Measurements from ENCODE around the gene PDIA5.
A peak's percentile ranks its signal among the peaks of the same experiment; 100 is the strongest.

PDIA5 gene

GRCh38 chr3:123066896-123067688 lies at the start of gene PDIA5:
Gene PDIA5 (plus strand): TSS chr3:123067025. CDS start chr3:123067165, 140 bp downstream.
- peak; percentile 95 for DNase-seq

- DNase-seq, result no peak
Observed at GRCh38 chr3:123018683-123019082, 48.1 kb upstream of the PDIA5 start.

GRCh38 chr3:123019161-123019560 lies 47.7 kb upstream of the PDIA5 start:
- DNase-seq, result no peak

- DNase-seq, result no peak
Observed at GRCh38 chr3:123019591-123019990, 47.2 kb upstream of the PDIA5 start.

GRCh38 chr3:123020709-123021108 lies 46.1 kb upstream of the PDIA5 start:
- no peak for DNase-seq

- no peak for DNase-seq
Observed at GRCh38 chr3:123021388-123021787, 45.4 kb upstream of the PDIA5 start.

GRCh38 chr3:123021996-123022510 lies 44.8 kb upstream of the PDIA5 start:
- DNase-seq, result peak; percentile 15

GRCh38 chr3:123024056-123024455 lies 42.8 kb upstream of the PDIA5 start:
- DNase-seq, result no peak

GRCh38 chr3:123025642-123026521 lies 40.9 kb upstream of the PDIA5 start:
- DNase-seq, result peak; percentile 20

- peak; percentile 15 for DNase-seq
Observed at GRCh38 chr3:123026565-123027291, 40.1 kb upstream of the PDIA5 start.

GRCh38 chr3:123027292-123028232 lies 39.3 kb upstream of the PDIA5 start, which contains the start of gene SEMA5B:
Gene SEMA5B (minus strand): TSS chr3:123027763. CDS start chr3:122961263, 66,500 bp downstream.
- peak; percentile 63 for DNase-seq

GRCh38 chr3:123028233-123028828 lies 38.5 kb upstream of the PDIA5 start:
- peak; percentile 80 for DNase-seq

- no peak for DNase-seq
Observed at GRCh38 chr3:123031051-123031450, 35.8 kb upstream of the PDIA5 start.

- no peak for DNase-seq
Observed at GRCh38 chr3:123032057-123032456, 34.8 kb upstream of the PDIA5 start.

- no peak for DNase-seq
Observed at GRCh38 chr3:123034120-123034519, 32.7 kb upstream of the PDIA5 start.

- DNase-seq, result no peak
Observed at GRCh38 chr3:123034996-123035395, 31.8 kb upstream of the PDIA5 start.

GRCh38 chr3:123036352-123037014 lies 30.3 kb upstream of the PDIA5 start:
- DNase-seq, result no peak

- DNase-seq, result no peak
Observed at GRCh38 chr3:123037015-123037375, 29.8 kb upstream of the PDIA5 start.

- no peak for DNase-seq
Observed at GRCh38 chr3:123038751-123039150, 28.1 kb upstream of the PDIA5 start.

GRCh38 chr3:123039178-123039577 lies 27.6 kb upstream of the PDIA5 start:
- DNase-seq, result peak; percentile 80

GRCh38 chr3:123042413-123042812 lies 24.4 kb upstream of the PDIA5 start:
- no peak for DNase-seq

Data from NCI-H1105 (cell line).